Posterior cingulate gyrus (tissue), 11 donors: ENCODE results near the gene UBE4B.
"Not testable (repeated sequence)": the region's sequence is repeated elsewhere in the genome, so short reads cannot be mapped to it uniquely, and the experiment has no call there.

ENCODE experiments used
- DNase-seq, 10 donors: peaks; one replicate each; pipeline versions ENCODE4 v3.0.0 to v3.0.0-alpha.2; 2020 to 2021; ENCODE audit warnings: mixed read lengths in 3 of 10
- intact Hi-C: fragments of 100-400 bp; cut with DNase I; formaldehyde crosslinking; loops from one replicate; pipeline ENCODE4 v1.15.1; 2023

UBE4B gene

DNA sequence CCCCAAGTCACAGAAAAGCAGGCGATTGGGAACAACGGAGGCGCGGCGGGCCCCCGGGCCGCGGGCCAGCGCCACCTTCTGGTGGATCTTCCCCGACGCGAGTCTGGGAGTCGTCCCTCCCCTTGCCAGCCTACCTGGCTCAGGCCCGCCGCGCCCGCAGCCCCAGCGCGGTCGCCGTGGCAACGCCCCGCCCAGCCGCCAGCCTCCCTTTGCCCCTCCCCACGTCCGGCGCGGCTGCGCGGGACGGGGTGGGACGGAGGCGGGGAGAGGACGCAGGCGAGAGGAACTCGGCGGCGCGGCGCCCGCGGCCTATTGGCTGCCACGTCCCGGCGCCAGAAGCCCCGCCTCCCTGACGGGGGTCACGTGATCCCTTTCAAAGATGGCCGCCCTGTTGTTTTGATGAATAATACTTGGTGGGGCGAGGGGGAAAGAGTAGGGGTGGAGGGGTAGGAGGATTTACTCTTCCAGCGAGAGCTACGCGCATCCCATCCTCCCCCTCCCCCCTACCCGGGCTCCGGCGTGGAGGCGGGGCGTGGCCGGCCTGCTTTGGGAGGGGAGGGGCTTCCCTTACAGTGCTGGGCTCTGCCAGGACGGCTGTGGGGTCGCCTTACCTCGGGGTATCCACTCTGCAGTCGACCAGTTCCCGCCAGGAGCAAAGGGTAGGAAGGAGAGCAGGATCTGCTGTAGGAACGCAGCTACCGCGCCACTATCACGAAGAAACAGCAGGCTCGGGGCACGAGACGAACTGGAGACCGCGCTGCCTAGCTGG is at the start of gene UBE4B:
UBE4B (plus strand) TSS at position 369 of the 769 bp plus-strand sequence. CDS start 713 bp downstream, outside the sequence.
- intact Hi-C loops: loop anchor here (5.0 to 10.0 kb wide), 5 partner anchors 75 to 402 kb away; partner anchors contain the start of gene CENPS
- peak; percentile 96 to 100 (median 98) for DNase-seq

DNA sequence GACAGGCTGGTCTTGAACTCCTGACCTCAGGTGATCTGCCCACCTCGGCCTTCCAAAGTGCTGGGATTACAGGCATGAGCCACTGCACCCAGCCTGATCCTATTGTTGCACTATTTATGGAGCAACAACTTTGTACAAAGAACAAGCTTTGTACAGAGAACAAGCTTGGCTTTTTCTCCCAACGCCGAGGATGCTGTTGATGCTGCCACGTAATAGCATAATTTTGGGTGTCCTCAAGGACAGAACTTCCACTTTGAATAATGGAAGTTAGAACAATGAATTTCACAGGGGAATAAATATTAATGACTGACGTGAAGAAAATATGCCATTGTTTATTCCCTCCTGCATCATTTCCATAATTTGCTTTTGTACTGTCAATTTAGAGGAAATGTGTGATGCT is 48.5 kb upstream of the UBE4B start:
- peak in 2 of 10 donors; percentile 6 to 14 for DNase-seq
- intact Hi-C loops: no loop called here

DNA sequence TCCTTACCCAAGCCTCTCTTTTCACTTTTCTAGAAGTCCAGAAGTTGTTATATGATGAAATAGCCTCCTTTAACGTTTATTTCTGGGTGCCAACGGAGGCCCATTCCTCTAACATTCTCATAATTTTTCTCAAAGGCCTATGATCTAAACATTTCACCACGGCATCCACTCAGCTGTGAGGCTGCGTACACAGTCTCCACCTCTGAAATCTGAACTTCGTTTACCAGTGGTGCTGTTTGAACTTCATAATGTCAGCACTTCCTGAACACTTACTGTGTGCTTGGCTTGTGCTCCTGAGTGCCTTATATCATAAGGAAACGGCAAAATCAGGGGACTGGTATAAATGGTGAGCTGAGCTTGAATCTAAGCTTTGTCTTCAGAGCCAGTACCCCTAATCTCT is 47.8 kb upstream of the UBE4B start:
- intact Hi-C loops: no loop called here
- DNase-seq: peak in 1 of 10 donors; percentile 7

DNA sequence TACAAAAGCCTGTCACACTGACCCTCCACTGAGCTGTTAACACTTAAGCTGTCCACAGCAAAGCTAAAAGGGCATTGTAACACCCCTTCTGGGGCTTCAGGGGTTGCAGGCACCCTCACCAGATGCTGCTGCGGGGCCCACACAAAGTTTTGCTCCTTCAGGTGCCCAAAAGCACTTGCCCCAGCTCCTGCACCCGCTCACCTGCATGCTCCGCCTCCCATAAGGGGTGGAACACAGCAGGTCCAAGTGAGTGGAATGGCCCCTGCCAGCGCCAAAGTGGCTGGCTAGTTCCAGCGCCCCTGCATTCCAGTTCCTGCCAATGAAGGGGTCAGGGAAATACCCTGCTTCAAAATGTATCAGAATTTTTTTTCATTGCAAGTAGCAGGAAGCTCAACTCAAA is 43.0 kb upstream of the UBE4B start:
- peak in 1 of 10 donors; percentile 34 for DNase-seq
- intact Hi-C loops: no loop called here

DNA sequence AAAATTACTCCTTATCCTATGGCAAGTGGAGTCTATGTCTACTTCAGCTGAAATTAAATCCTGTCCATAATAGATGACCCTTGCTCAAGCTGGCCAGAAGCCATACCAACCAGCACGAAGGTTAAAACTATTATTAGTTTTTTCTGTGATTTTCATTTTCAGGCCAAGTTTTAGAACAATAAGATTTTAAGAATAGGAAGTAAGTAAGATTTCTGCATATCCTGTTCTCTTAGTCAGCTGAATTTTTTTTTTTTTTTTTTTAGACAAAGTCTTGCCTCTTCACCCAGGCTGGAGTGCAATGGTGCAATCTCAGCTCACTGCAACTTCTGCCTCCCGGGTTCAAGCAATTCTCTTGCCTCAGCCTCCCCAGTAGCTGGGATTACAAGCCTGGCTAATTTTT is 41.8 kb upstream of the UBE4B start:
- DNase-seq: peak in 2 of 10 donors; percentile 7 to 14

DNA sequence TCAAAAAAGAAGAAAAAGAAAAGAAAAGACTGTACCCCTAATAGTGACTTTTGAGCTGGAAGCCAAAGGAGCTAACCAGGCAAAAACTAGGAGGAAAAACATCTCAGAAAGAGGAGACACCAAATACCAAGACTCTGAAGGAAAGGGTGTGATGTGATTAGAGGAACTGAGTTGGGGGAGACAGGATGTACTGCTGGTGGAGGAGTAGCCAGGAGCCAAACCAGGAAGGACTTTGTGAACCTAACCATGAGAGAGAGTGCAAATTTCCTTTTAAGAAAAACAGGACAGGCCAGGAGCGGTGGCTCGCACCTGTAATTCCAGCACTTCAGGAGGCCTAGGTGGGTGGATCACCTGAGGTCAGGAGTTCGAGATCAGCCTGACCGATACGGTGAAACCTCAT is 39.8 kb upstream of the UBE4B start:
- peak in 1 of 10 donors; percentile 20 for DNase-seq

More for the DNA sequence above, 41.8 kb upstream of the UBE4B start:
- intact Hi-C loops: no loop called here

DNA sequence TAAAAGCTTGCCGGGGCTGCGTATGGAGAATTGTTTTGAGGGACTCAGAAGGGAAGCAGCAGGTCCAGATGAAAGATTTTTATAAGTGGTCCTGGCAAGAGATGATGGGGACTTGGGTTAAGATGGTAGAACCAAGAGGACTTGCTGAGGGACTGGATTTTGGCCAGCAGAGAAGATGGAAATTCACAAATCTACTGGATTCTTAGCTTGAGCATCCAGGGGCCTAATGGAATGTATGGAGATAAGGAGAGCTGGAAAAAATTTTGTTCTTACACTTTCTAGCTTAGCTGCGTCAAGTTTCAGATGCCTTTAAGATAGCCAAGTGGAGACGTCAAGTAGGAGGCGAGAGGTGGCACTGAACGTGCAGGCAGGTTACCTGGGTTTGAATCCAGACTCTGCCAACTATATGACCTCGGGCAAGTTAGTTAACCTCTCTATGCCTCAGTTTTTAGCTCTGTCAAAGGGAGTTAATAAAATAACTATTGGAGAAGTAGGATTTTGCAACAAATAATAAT is 39.1 kb upstream of the UBE4B start:
- peak in 2 of 10 donors; percentile 12 to 53 for DNase-seq
- intact Hi-C loops: no loop called here

More for the DNA sequence above, 39.8 kb upstream of the UBE4B start:
- intact Hi-C loops: no loop called here

DNA sequence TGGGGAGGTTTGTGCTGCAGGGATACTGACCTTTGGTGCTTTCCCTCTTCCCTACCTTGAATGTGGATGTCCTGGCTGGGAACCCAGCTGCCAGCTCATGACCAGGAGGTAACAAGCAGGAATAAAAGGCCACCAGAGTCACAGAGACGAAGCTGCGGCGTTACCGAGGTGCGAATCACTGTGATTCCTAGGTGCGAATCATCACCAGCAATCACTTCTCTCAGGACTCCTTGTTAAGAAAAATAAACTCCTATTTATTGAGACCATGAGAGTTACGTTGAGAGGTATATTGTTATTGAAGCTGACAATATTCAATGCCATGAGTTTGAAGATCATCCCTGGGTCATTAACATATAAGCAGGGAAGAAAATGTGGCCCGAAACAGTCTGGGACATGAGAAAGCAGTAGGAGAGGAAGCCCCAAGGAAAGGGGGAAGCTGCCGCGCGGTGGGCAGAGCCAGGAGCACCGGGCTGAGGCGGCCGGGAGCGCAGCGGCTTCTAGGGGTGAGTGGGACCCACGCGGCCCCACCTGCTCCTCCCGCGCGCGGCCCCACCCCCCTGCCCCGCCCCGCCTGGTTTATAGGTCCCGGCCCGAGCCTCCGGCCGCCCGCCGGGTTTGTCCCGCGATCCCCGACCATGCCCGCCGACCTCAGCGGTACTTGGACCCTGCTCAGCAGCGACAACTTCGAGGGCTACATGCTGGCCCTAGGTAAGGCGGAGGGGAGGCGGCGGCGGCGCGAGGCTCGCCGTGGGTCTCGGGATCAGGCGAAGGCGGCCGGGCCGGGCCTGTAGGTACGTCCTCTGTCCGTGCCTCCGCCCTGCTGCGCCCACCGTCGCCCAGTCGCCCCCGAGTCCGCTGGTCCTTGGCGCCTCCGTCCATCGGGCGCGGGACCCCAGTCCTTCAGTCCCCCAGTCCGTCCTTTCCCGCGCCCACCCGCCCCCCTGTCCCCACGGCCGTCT is 35.9 kb upstream of the UBE4B start, which contains the start of gene RBP7:
RBP7 (plus strand) TSS at position 605 of the 959 bp plus-strand sequence; CDS start at position 636, 31 bp downstream.
- peak in 4 of 10 donors; percentile 8 to 80 (median 48) for DNase-seq
- intact Hi-C loops: no loop called here

DNA sequence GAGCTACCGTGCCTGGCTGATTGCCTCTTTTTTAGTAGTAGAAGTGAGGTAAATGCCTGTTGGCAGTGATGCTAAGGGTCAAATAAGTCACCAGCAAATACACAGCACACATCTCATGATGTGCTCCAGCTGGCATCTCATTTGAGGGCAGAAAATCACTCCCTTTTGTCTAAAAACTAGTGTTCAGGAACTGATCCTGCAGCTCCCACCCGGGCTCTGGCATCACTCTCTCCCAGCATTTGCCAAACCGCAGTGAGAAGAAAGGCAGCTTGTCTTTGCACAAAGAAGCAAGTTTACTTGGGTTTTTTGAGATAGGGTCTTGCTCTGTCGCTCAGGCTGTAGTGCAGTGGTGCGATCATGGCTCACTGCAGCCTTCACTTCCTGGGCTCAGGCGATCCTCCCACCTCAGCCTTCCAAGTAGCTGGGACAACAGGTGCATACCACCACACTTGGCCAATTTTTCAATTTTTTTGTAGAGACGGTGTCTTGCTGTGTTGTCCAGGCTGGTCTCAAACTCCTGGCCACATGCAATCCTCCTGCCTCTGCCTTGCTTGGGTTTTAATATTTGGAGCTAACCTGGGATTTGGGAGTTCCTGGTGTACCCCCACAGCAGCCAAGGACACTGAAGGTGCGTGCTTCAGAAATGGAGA is 31.6 kb upstream of the UBE4B start:
- intact Hi-C loops: no loop called here
- peak in 9 of 10 donors; percentile 20 to 93 (median 60) for DNase-seq

DNA sequence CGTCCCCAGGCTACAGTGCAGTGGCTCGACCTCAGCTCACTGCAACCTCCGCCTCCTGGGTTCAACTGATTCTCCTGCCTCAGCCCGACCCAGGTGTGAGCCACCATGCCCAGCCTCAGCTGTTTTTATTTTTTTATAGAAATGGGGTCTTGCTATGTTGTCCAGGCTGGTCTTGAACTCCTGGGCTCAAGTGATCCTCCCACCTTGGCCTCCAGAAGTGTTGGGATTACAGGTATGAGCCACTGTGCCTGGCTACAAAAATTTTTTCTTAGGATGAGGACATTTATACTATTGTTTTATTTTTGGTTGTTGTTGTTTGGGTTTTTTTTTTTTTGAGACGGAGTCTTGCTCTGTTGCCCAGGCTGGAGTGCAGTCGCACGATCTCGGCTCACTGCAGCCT is 27.5 kb upstream of the UBE4B start:
- intact Hi-C loops: not testable (repeated sequence)
- peak in 2 of 10 donors; percentile 3 to 24 for DNase-seq

DNA sequence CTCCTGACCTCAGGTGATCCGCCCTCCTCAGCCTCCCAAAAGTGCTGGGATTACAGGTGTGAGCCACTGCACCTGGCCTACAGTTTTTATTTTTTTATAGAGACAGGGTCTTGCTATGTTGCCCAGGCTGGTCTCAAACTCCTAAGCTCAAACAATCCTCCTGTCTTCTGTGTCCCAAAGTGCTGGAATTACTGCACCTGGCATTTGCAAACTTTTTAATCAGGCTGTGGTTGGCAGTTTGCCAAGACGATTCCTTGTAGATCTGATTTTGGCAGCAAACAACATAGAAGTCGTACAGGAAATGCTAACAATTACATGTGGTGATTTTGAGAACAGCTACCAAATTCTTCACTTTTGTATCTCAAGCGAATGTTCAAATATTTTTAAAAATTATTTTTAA is 25.6 kb upstream of the UBE4B start:
- peak in 1 of 10 donors; percentile 10 for DNase-seq

DNA sequence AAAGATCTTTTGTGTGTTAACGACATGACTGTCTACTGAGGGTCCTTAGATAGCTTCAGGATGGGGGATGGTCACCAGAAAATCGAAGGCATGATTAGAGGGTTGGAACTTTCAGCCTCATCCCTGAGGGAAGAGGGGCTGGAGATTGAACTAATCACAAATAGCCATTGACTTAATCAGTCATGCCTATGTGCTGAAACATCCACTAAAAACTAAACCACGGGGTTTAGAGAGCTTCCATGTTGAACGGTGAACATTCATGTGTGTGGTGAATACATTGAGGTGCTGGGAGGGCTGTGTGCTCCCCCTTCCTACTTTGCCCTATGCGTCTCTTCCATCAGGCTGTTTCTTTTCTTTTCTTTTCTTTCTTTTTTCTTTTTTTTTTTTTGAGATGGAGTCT is 18.7 kb upstream of the UBE4B start:
- no peak for DNase-seq
- intact Hi-C loops: no loop called here

More for the DNA sequence above, 25.6 kb upstream of the UBE4B start:
- intact Hi-C loops: no loop called here

DNA sequence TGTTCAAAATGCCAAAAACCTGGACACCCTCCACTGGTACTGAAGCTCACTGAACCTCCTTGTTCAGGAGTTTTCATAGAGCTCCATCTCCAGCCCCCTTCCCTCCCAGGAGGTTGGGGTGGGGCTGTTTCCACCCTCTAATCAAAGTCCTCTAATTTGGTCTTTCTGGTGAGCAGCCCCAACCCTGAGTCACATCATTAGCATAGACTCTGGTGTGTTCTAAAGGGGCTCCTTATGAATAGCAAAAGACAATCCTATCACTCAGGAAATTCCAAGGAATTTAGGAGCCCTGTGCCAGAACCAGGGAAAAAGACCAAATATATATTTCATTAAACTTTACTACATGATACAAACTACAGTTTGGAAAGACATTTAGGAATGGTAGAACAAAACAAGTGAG is 13.2 kb upstream of the UBE4B start:
- intact Hi-C loops: no loop called here
- DNase-seq: peak in 1 of 10 donors; percentile 6

DNA sequence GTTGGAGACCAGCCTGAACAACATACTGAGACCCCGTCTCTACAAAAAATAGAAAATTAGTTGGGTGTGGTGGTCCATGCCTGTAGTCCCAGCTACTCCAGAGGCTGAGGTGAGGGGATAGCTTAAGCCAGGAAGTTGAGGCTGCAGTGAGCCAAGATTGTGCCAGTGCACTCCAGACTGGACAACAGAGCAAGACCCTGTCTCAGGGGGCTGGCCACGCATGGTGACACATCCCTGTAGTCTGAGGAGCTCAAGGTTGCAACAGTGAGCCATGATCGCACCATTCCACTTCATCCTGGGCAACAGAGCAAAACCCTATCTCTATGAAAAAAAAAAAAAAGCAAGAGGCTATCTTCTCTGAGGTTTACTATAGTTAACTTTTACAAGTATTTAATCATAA is 12.7 kb upstream of the UBE4B start:
- intact Hi-C loops: no loop called here
- DNase-seq: peak in 2 of 10 donors; percentile 16 to 20

DNA sequence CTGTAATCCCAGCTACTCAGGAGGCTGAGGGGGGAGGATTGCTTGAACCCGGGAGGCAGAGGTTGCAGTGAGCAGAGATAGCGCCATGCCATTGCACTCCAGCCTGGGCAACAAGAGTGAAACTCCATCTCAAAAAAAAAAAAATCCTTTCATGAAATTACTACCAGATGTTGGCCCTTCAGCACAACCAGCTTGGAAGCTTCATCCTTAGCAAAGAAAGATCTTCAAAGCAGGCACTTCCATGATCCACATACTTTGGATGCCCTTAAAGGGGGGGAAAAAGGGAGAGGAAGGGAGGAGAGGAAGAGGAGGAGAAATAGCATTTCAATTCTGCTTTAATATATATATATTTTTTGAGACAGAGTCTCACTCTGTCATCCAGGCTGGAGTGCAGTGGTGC is 12.1 kb upstream of the UBE4B start:
- intact Hi-C loops: not testable (repeated sequence)
- DNase-seq: peak in 2 of 10 donors; percentile 4 to 15

DNA sequence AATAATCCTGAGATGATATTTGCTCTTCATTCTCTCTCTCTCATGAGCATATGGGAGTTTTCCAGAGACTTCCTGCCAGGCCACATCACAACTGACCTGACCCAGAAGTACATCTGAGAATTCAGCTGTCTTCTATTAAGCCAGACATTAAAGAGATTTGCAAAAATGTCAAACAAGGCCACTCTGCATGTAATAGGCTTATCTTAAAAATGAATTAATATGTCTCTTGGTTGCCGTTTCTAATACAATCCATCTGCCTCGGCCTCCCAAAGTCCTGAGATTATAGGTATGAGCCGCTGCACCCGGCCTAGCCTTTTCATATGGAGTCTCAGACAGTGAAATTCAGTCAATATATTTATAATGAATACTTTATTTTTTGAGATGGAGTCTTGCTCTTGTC is 10.8 kb upstream of the UBE4B start:
- peak in 1 of 10 donors; percentile 13 for DNase-seq
- intact Hi-C loops: not testable (repeated sequence)

DNA sequence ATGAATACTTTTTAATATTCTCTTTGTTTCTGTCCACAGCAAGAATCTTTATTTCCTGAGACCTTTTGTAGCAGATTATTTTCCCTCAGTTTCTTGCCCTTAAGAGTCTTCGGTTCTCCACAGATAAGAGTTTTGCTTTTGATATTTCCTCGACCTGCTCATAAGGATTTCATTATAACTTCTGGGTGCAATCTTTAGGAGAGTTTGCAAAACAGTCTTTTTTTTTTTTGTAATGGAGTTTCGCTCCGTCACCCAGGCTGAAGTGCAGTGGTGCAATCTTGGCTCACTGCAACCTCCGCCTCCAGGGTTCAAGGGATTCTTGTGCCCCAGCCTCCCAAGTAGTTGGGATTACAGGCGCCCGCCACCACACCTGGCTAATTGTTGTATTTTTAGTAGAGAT is 10.1 kb upstream of the UBE4B start:
- DNase-seq: peak in 2 of 10 donors; percentile 31 to 35
- intact Hi-C loops: no loop called here

DNA sequence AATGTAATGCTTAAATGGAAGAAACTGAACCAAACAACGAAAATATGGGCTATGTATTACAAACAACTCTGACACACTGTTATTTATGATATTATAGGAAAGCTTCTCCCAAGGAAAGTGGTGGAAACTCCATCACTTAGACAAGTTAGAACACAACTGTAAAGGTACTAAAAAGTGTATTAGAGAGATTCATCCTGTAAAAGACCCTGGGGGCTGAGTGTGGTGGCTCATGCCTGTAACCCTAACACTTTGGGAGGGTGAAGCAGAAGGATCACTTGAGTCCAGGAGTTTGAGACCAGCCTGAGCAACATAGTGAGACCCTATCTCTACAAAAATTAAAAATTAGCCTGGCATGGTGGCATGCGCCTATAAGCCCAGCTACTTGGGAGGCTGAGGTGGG is 7.4 kb upstream of the UBE4B start:
- intact Hi-C loops: no loop called here
- DNase-seq: no peak

DNA sequence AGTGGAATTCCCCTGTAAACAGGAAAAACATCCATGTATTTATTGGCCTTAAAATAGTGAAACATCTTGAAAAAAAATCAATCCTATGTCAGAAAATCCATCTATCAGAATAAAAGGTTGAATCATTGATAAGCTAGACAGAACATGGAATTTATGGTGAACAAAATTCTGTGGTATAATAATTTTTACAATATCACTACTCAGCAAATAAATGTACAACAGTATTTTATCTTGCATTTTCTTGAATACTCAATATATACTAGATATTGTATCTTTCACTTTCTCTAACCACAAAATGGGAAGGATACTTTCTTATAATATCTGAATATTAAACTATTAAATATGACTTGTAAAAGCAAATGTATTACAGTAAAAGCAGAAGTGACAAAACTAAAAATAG is 5.7 kb upstream of the UBE4B start:
- intact Hi-C loops: no loop called here
- no peak for DNase-seq

DNA sequence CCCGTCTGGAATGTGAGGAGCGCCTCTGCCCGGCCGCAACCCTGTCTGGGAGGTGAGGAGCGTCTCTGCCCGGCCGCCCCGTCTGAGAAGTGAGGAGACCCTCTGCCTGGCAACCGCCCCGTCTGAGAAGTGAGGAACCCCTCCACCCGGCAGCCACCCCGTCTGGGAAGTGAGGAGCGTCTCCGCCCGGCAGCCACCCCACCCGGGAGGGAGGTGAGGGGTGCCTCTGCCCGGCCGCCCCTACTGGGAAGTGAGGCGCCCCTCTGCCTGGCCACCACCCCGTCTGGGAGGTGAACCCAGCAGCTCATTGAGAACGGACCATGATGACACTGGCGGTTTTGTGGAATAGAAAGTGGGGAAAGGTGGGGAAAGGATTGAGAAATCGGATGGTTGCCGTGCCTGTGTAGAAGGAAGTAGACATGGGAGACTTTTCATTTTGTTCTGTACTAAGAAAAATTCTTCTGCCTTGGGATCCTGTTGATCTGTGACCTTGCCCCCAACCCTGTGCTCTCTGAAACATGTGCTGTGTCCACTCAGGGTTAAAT is 3.7 kb upstream of the UBE4B start:
- DNase-seq: peak in 2 of 10 donors; percentile 49 to 55
- intact Hi-C loops: not testable (repeated sequence)
